SU-DHL-6 (cell line): ENCODE results near the gene SLC26A9.

ENCODE experiments used
- EZH2phosphoT487 ChIP-seq: fragments of 200-600 bp; sonication (generic), shearing (Covaris generic); conservative IDR thresholded peaks from 2 replicates; pipeline ENCODE4 v1.6.1; 2018; ENCODE audit warnings: mild to moderate bottlenecking, antibody characterized with exemption, low read length, moderate library complexity, mixed read lengths
- TF ChIP-seq, protein P1 (sequence below): fragments of 200-600 bp; sonication (generic); IDR thresholded peaks from one replicate; pipeline ENCODE4 v1.5.1; 2017; ENCODE audit warnings: antibody characterized with exemption, mild to moderate bottlenecking, low read length, moderate library complexity; ENCODE audit not compliant: insufficient read depth, poor library complexity, severe bottlenecking

DNA sequence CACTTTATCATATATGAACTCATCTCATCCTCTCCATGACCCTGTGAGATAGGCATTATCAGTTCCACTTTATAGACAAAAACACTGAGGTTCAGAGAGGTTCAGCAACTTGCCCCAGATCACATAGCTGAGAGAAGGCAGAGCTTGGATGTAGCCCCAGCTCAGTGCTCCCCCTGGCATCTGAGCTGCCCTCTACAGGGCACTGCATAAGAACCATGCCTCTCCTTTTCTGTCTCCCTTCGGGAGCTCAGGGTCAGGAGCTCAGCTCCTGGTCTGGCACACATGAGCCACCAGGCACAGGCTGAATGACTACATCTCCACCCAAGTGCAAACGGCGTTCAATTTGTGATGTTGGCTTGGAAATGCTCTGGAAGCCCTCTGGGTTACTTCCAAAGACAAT is 43.0 kb upstream of the SLC26A9 start:
- TF ChIP-seq, protein P1, sequence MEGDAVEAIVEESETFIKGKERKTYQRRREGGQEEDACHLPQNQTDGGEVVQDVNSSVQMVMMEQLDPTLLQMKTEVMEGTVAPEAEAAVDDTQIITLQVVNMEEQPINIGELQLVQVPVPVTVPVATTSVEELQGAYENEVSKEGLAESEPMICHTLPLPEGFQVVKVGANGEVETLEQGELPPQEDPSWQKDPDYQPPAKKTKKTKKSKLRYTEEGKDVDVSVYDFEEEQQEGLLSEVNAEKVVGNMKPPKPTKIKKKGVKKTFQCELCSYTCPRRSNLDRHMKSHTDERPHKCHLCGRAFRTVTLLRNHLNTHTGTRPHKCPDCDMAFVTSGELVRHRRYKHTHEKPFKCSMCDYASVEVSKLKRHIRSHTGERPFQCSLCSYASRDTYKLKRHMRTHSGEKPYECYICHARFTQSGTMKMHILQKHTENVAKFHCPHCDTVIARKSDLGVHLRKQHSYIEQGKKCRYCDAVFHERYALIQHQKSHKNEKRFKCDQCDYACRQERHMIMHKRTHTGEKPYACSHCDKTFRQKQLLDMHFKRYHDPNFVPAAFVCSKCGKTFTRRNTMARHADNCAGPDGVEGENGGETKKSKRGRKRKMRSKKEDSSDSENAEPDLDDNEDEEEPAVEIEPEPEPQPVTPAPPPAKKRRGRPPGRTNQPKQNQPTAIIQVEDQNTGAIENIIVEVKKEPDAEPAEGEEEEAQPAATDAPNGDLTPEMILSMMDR = no peak
- no peak for TF ChIP-seq EZH2phosphoT487
